ENCODE measurements around the gene REXO5. TPM values are rescaled to one million over a fixed set of nuclear protein-coding genes. Genes with fewer than 3 reads are reported as not detected.

The REXO5 gene
- total and polyA plus RNA-seq, 9 of the 15 experiments (the other 6 are each of a cell fraction or from before 2014, with no cell fraction given) = 10.5 to 45.1 (median 25.4) TPM

GRCh38 chr16:20886320-20886719 is 80.0 kb downstream of the REXO5 start (continued):
- TF ChIP-seq, protein P1, sequence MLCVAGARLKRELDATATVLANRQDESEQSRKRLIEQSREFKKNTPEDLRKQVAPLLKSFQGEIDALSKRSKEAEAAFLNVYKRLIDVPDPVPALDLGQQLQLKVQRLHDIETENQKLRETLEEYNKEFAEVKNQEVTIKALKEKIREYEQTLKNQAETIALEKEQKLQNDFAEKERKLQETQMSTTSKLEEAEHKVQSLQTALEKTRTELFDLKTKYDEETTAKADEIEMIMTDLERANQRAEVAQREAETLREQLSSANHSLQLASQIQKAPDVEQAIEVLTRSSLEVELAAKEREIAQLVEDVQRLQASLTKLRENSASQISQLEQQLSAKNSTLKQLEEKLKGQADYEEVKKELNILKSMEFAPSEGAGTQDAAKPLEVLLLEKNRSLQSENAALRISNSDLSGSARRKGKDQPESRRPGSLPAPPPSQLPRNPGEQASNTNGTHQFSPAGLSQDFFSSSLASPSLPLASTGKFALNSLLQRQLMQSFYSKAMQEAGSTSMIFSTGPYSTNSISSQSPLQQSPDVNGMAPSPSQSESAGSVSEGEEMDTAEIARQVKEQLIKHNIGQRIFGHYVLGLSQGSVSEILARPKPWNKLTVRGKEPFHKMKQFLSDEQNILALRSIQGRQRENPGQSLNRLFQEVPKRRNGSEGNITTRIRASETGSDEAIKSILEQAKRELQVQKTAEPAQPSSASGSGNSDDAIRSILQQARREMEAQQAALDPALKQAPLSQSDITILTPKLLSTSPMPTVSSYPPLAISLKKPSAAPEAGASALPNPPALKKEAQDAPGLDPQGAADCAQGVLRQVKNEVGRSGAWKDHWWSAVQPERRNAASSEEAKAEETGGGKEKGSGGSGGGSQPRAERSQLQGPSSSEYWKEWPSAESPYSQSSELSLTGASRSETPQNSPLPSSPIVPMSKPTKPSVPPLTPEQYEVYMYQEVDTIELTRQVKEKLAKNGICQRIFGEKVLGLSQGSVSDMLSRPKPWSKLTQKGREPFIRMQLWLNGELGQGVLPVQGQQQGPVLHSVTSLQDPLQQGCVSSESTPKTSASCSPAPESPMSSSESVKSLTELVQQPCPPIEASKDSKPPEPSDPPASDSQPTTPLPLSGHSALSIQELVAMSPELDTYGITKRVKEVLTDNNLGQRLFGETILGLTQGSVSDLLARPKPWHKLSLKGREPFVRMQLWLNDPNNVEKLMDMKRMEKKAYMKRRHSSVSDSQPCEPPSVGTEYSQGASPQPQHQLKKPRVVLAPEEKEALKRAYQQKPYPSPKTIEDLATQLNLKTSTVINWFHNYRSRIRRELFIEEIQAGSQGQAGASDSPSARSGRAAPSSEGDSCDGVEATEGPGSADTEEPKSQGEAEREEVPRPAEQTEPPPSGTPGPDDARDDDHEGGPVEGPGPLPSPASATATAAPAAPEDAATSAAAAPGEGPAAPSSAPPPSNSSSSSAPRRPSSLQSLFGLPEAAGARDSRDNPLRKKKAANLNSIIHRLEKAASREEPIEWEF (CRISPR knock-in tag; IDR thresholded peaks at IDR 0.05) = no peak
- TF ChIP-seq ZNF133 (CRISPR knock-in tag; IDR thresholded peaks at IDR 0.05) (no peak), ZNF146 (CRISPR knock-in tag; IDR thresholded peaks at IDR 0.05; ENCODE audit: unreplicated experiment) (no peak), BRD4 (IDR thresholded peaks at IDR 0.05) (no peak), ZBTB8A (IDR thresholded peaks at IDR 0.05; ENCODE audit: partially characterized antibody) (no peak), ZNF436 (CRISPR knock-in tag; IDR thresholded peaks at IDR 0.05) (no peak), PTTG1 (tag; IDR thresholded peaks at IDR 0.05; ENCODE audit: low read depth) (peak; percentile 79), TCF3 (CRISPR knock-in tag; IDR thresholded peaks at IDR 0.05) (no peak), ZNF766 (CRISPR knock-in tag; conservative IDR thresholded peaks at IDR 0.05) (peak; percentile 78), MAX (CRISPR knock-in tag; IDR thresholded peaks at IDR 0.05) (no peak), ELK3 (CRISPR knock-in tag; IDR thresholded peaks at IDR 0.05) (no peak), RBM39 (optimal IDR thresholded peaks at IDR 0.05; ENCODE audit: low read depth, low read length) (no peak)
- TF ChIP-seq, protein P2, sequence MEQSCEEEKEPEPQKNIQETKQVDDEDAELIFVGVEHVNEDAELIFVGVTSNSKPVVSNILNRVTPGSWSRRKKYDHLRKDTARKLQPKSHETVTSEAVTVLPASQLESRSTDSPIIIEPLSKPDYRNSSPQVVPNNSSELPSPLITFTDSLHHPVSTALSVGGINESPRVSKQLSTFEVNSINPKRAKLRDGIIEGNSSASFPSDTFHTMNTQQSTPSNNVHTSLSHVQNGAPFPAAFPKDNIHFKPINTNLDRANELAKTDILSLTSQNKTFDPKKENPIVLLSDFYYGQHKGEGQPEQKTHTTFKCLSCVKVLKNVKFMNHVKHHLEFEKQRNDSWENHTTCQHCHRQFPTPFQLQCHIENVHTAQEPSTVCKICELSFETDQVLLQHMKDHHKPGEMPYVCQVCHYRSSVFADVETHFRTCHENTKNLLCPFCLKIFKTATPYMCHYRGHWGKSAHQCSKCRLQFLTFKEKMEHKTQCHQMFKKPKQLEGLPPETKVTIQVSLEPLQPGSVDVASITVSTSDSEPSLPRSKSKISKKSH (CRISPR knock-in tag; IDR thresholded peaks at IDR 0.05) = no peak
- TF ChIP-seq, protein P3, sequence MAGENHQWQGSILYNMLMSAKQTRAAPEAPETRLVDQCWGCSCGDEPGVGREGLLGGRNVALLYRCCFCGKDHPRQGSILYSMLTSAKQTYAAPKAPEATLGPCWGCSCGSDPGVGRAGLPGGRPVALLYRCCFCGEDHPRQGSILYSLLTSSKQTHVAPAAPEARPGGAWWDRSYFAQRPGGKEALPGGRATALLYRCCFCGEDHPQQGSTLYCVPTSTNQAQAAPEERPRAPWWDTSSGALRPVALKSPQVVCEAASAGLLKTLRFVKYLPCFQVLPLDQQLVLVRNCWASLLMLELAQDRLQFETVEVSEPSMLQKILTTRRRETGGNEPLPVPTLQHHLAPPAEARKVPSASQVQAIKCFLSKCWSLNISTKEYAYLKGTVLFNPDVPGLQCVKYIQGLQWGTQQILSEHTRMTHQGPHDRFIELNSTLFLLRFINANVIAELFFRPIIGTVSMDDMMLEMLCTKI (IDR thresholded peaks at IDR 0.05; ENCODE audit: partially characterized antibody) = no peak
- TF ChIP-seq, protein P4, sequence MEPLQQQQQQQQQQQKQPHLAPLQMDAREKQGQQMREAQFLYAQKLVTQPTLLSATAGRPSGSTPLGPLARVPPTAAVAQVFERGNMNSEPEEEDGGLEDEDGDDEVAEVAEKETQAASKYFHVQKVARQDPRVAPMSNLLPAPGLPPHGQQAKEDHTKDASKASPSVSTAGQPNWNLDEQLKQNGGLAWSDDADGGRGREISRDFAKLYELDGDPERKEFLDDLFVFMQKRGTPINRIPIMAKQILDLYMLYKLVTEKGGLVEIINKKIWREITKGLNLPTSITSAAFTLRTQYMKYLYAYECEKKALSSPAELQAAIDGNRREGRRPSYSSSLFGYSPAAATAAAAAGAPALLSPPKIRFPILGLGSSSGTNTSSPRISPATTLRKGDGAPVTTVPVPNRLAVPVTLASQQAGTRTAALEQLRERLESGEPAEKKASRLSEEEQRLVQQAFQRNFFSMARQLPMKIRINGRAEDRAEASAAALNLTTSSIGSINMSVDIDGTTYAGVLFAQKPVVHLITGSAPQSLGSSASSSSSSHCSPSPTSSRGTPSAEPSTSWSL (CRISPR knock-in tag; IDR thresholded peaks at IDR 0.05; ENCODE audit: borderline replicate concordance) = no peak
